GM12892 (cell line): ENCODE results near the gene CLSTN2.

Source experiments
- DNase-seq: peaks from one replicate; pipeline ENCODE4 v3.0.0; 2011; ENCODE audit not compliant: insufficient read length
- FAIRE-seq: peaks from 2 replicates; lab custom pipeline; 2011; peaks lifted over from hg19 to GRCh38; lab: Jason Lieb, UNC
- POLR2A ChIP-seq: IDR thresholded peaks from 2 replicates; pipeline ENCODE4 v1.6.1; 2011; ENCODE audit warnings: low read depth, low read length, control low read depth
- POLR2AphosphoS5 ChIP-seq: IDR thresholded peaks from 2 replicates; pipeline ENCODE4 v1.6.1; 2011; ENCODE audit warnings: low read depth, low read length, control low read depth
- TAF1 ChIP-seq: IDR thresholded peaks from 2 replicates; pipeline ENCODE4 v1.6.1; 2011; ENCODE audit warnings: low read depth, mild to moderate bottlenecking, control low read depth, low read length, borderline replicate concordance

The CLSTN2 gene

GRCh38 chr3:140584549-140584948 is 649.6 kb downstream of the CLSTN2 start:
- DNase-seq (no peak), FAIRE-seq (no peak)
- TF ChIP-seq TAF1 (no peak), POLR2A (no peak), POLR2AphosphoS5 (no peak)

GRCh38 chr3:140585828-140586227 is 650.8 kb downstream of the CLSTN2 start:
- FAIRE-seq (no peak), DNase-seq (no peak)
- TF ChIP-seq TAF1: no peak
- TF ChIP-seq POLR2AphosphoS5: no peak

- TF ChIP-seq TAF1 (no peak), POLR2AphosphoS5 (no peak), POLR2A (no peak)
- no peak for FAIRE-seq
- no peak for DNase-seq
Observed at GRCh38 chr3:140586311-140586710, 651.3 kb downstream of the CLSTN2 start.

- no peak for TF ChIP-seq TAF1
- DNase-seq (no peak), FAIRE-seq (no peak)
Observed at GRCh38 chr3:140588558-140588957, 653.6 kb downstream of the CLSTN2 start.

GRCh38 chr3:140593766-140594165 is 658.8 kb downstream of the CLSTN2 start:
- FAIRE-seq (no peak), DNase-seq (no peak)
- TF ChIP-seq POLR2AphosphoS5: no peak
- TF ChIP-seq TAF1: no peak
- TF ChIP-seq POLR2A: no peak

- DNase-seq: no peak
- FAIRE-seq: no peak
- TF ChIP-seq TAF1 (no peak), POLR2AphosphoS5 (no peak), POLR2A (no peak)
Observed at GRCh38 chr3:140595295-140595694, 660.3 kb downstream of the CLSTN2 start.

GRCh38 chr3:140597364-140597763 is 662.4 kb downstream of the CLSTN2 start:
- no peak for FAIRE-seq
- no peak for DNase-seq
- TF ChIP-seq POLR2A: no peak
- no peak for TF ChIP-seq TAF1
- no peak for TF ChIP-seq POLR2AphosphoS5

- no peak for DNase-seq
- no peak for FAIRE-seq
- TF ChIP-seq TAF1: no peak
- TF ChIP-seq POLR2A: no peak
- TF ChIP-seq POLR2AphosphoS5: no peak
Observed at GRCh38 chr3:140597792-140598191, 662.8 kb downstream of the CLSTN2 start.

- DNase-seq (no peak), FAIRE-seq (no peak)
- TF ChIP-seq TAF1 (no peak), POLR2AphosphoS5 (no peak), POLR2A (no peak)
Observed at GRCh38 chr3:140599009-140599408, 664.0 kb downstream of the CLSTN2 start.

GRCh38 chr3:140599496-140599895 is 664.5 kb downstream of the CLSTN2 start:
- DNase-seq (no peak), FAIRE-seq (no peak)
- TF ChIP-seq POLR2A (no peak), POLR2AphosphoS5 (no peak), TAF1 (no peak)

- no peak for TF ChIP-seq POLR2AphosphoS5
- TF ChIP-seq TAF1: no peak
- no peak for TF ChIP-seq POLR2A
- FAIRE-seq: no peak
- DNase-seq: no peak
Observed at GRCh38 chr3:140601881-140602280, 666.9 kb downstream of the CLSTN2 start.

GRCh38 chr3:140602781-140603180 is 667.8 kb downstream of the CLSTN2 start:
- TF ChIP-seq POLR2AphosphoS5 (no peak), TAF1 (no peak), POLR2A (no peak)
- FAIRE-seq (no peak), DNase-seq (no peak)

GRCh38 chr3:140603766-140604165 is 668.8 kb downstream of the CLSTN2 start:
- DNase-seq: no peak
- no peak for FAIRE-seq
- no peak for TF ChIP-seq TAF1
- no peak for TF ChIP-seq POLR2AphosphoS5
- no peak for TF ChIP-seq POLR2A

- no peak for DNase-seq
- no peak for FAIRE-seq
- TF ChIP-seq POLR2A (no peak), POLR2AphosphoS5 (no peak), TAF1 (no peak)
Observed at GRCh38 chr3:140610544-140610943, 675.6 kb downstream of the CLSTN2 start.
